Right lung (tissue), 5 donors: ENCODE results near the gene DMXL2. TPM values are rescaled to one million over a fixed set of nuclear protein-coding genes. Genes with fewer than 3 reads are reported as not detected.
A peak's percentile ranks its signal among the peaks of the same experiment; 100 is the strongest.

Experiments
- DNase-seq, 2 donors: peaks; one replicate each; pipeline ENCODE4 v3.0.0-alpha.2; 2013
- polyA plus RNA-seq, 5 donors: library from polyadenylated mRNA; unstranded; fragments of 120-200 nt; gene quantifications; one replicate each; pipeline versions ENCODE4 v1.2.1 to v1.2.3, GENCODE V29; 2013; ENCODE audit warnings: inconsistent platforms in 1 of 5, low replicate concordance in 1 of 5; ENCODE audit not compliant: insufficient read length in 5 of 5, insufficient read depth in 1 of 5

DMXL2 gene
- polyA plus RNA-seq, 5 donors, result 58.4 to 112 (median 78.0) TPM

GRCh38 chr15:51416129-51416528 lies 206.4 kb downstream of the DMXL2 start:
- no peak for DNase-seq

- no peak for DNase-seq
Observed at GRCh38 chr15:51414256-51414860, 208.2 kb downstream of the DMXL2 start.

GRCh38 chr15:51405693-51406523 lies 216.7 kb downstream of the DMXL2 start:
- no peak for DNase-seq

- DNase-seq, result no peak
Observed at GRCh38 chr15:51403946-51404695, 218.4 kb downstream of the DMXL2 start.

GRCh38 chr15:51403072-51403878 lies 219.3 kb downstream of the DMXL2 start:
- DNase-seq, result peak in 1 of 2 donors; percentile 20

- no peak for DNase-seq
Observed at GRCh38 chr15:51401872-51402517, 220.6 kb downstream of the DMXL2 start.

- no peak for DNase-seq
Observed at GRCh38 chr15:51401051-51401780, 221.4 kb downstream of the DMXL2 start.

GRCh38 chr15:51398626-51399025 lies 223.9 kb downstream of the DMXL2 start:
- no peak for DNase-seq

Other genes with a start within 250 kb of the DMXL2 start
- gene SCG3, start 58.7 kb upstream of the DMXL2 start, polyA plus RNA-seq, result 1 to 10 TPM in 3 of 5 donors, under 1 TPM in 2; 0.81 to 2.3 (median 1.1) TPM
- gene LYSMD2, start 114.9 kb upstream of the DMXL2 start, polyA plus RNA-seq, result 1 to 10 TPM; 5.6 to 7.2 (median 6.4) TPM
- gene TMOD2, start 128.8 kb upstream of the DMXL2 start, polyA plus RNA-seq, result 1 to 10 TPM; 4.6 to 6.8 (median 6.6) TPM
- gene TMOD3, start 206.9 kb upstream of the DMXL2 start, polyA plus RNA-seq, result 10 to 100 TPM; 49.0 to 79.5 (median 73.7) TPM